ENCODE measurements around the gene FN3KRP.

DNA sequence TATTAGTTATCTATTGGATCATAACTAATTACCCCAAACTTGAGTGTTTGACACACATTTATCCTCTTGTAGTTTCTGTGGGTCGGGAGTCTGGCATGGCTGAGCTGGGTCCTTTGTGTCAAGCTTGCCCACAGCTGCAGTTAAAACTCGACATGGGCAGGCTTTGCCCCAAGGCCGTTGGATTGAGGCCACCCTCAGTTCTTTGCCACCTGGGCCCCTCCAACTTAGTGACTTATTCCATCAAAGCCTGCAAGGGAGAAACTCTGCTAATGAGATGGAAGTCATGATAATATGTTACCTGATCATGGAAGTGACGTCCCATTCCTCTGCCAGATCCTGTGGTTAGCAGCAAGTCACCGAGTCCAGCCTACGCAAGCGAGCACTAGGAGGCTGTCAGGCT, 52.5 kb downstream of the FN3KRP start:
- TF ChIP-seq POLR2A (IDR thresholded peaks at IDR 0.05) = no peak
- TF ChIP-seq, protein P1, sequence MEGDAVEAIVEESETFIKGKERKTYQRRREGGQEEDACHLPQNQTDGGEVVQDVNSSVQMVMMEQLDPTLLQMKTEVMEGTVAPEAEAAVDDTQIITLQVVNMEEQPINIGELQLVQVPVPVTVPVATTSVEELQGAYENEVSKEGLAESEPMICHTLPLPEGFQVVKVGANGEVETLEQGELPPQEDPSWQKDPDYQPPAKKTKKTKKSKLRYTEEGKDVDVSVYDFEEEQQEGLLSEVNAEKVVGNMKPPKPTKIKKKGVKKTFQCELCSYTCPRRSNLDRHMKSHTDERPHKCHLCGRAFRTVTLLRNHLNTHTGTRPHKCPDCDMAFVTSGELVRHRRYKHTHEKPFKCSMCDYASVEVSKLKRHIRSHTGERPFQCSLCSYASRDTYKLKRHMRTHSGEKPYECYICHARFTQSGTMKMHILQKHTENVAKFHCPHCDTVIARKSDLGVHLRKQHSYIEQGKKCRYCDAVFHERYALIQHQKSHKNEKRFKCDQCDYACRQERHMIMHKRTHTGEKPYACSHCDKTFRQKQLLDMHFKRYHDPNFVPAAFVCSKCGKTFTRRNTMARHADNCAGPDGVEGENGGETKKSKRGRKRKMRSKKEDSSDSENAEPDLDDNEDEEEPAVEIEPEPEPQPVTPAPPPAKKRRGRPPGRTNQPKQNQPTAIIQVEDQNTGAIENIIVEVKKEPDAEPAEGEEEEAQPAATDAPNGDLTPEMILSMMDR (IDR thresholded peaks at IDR 0.05) = no peak

Measured in adrenal gland (tissue), 5 donors.